ENCODE data around the gene MTO1. TPM values are rescaled to one million over a fixed set of nuclear protein-coding genes. Genes with fewer than 3 reads are reported as not detected.
A peak's percentile ranks its signal among the peaks of the same experiment; 100 is the strongest.

The MTO1 gene
- polyA plus RNA-seq, 3 donors, result 8.0 to 22.8 (median 14.4) TPM

- peaks cover 58% of the 10 kb centered on the region for H3K79me2 ChIP-seq (ENCODE audit: insufficient read depth, low read length)
- H3K9ac ChIP-seq (ENCODE audit: insufficient read depth, low read length, poor library complexity, severe bottlenecking), result peak overlapping the region; percentile 98
- peak overlapping the region; percentile 69 to 99 (median 98) for H3K4me3 ChIP-seq (replicated peaks in 1 of 3; ENCODE audit: low read depth in 2 of 3, low read length in 3 of 3)
- peaks cover 43% of the 10 kb centered on the region for H4K20me1 ChIP-seq (ENCODE audit: insufficient read depth, low read length)
- Mint-ChIP-seq H3K27ac (peak overlapping the region; percentile 96 to 100 (median 99)), H3K27me3 (ENCODE audit: low read depth in 3 of 3) (peaks cover 0 to 3% (median 3%) of the 10 kb centered on the region in 3 donors), H3K4me3 (peak overlapping the region; percentile 95 to 96), H3K36me3 (peaks cover 31 to 37% of the 10 kb centered on the region in 2 donors), H3K9me3 (peaks cover 0 to 2% (median 0%) of the 10 kb centered on the region in 7 donors), H3K4me1 (peaks cover 42% of the 10 kb centered on the region)
- H3K9me3 ChIP-seq (replicated peaks in 1 of 2; ENCODE audit: control insufficient read depth in 1 of 2, insufficient read depth in 1 of 2, low read length in 2 of 2), result no peaks in the 10 kb centered on the region
- intact Hi-C loops (cut with micrococcal nuclease), result loop anchor here (2.0 to 5.0 kb wide), 3 partner anchors 59 to 131 kb away; partner anchors contain the start of gene SLC17A5 (in 2 of the 2)
- peaks cover 44 to 57% of the 10 kb centered on the region in 2 donors for H3K4me1 ChIP-seq (ENCODE audit: control insufficient read depth in 1 of 2, insufficient read depth in 2 of 2, low read length in 2 of 2)
- peak overlapping the region; percentile 88 for H3K4me2 ChIP-seq (replicated peaks; ENCODE audit: extremely low read depth, low read length, poor library complexity, severe bottlenecking)
- 0% methylated on average over 25 of the region's 36 CpGs for WGBS (ENCODE audit: insufficient coverage)
- TF ChIP-seq, protein P1, sequence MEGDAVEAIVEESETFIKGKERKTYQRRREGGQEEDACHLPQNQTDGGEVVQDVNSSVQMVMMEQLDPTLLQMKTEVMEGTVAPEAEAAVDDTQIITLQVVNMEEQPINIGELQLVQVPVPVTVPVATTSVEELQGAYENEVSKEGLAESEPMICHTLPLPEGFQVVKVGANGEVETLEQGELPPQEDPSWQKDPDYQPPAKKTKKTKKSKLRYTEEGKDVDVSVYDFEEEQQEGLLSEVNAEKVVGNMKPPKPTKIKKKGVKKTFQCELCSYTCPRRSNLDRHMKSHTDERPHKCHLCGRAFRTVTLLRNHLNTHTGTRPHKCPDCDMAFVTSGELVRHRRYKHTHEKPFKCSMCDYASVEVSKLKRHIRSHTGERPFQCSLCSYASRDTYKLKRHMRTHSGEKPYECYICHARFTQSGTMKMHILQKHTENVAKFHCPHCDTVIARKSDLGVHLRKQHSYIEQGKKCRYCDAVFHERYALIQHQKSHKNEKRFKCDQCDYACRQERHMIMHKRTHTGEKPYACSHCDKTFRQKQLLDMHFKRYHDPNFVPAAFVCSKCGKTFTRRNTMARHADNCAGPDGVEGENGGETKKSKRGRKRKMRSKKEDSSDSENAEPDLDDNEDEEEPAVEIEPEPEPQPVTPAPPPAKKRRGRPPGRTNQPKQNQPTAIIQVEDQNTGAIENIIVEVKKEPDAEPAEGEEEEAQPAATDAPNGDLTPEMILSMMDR (IDR thresholded peaks at IDR 0.05), result no peak
- H3K27me3 ChIP-seq (ENCODE audit: control insufficient read depth in 2 of 2, insufficient read depth in 2 of 2, low read length in 2 of 2), result no peaks in the 10 kb centered on the region
- peaks cover 31 to 36% of the 10 kb centered on the region in 2 donors for H3K36me3 ChIP-seq (replicated peaks in 1 of 2; ENCODE audit: control insufficient read depth in 1 of 2, insufficient read depth in 2 of 2, low read length in 2 of 2)
- peak; percentile 51 to 75 (median 58) for DNase-seq
- peak overlapping the region; percentile 68 for H2AFZ ChIP-seq (ENCODE audit: insufficient read depth, low read depth, low read length, poor library complexity, severe bottlenecking)
- peak overlapping the region; percentile 99 to 100 for H3K27ac ChIP-seq (ENCODE audit: low read depth in 1 of 2, low read length in 2 of 2)
Measured at GRCh38 chr6:73521351-73521985, 59.9 kb downstream of the MTO1 start.

GRCh38 chr6:73523434-73524123 is 62.0 kb downstream of the MTO1 start:
- Histone ChIP-seq H2AFZ (ENCODE audit: insufficient read depth, low read depth, low read length, poor library complexity, severe bottlenecking) (peak overlapping the region; percentile 75), H3K9ac (ENCODE audit: insufficient read depth, low read length, poor library complexity, severe bottlenecking) (peak overlapping the region; percentile 98), H3K79me2 (ENCODE audit: insufficient read depth, low read length) (peaks cover 40% of the 10 kb centered on the region), H3K4me1 (ENCODE audit: control insufficient read depth in 1 of 2, insufficient read depth in 2 of 2, low read length in 2 of 2) (peaks cover 30 to 38% of the 10 kb centered on the region in 2 donors), H3K27me3 (ENCODE audit: control insufficient read depth in 2 of 2, insufficient read depth in 2 of 2, low read length in 2 of 2) (no peaks in the 10 kb centered on the region), H3K4me3 (replicated peaks in 1 of 3; ENCODE audit: low read depth in 2 of 3, low read length in 3 of 3) (peak overlapping the region; percentile 63 to 98 (median 82)), H3K27ac (ENCODE audit: low read depth in 1 of 2, low read length in 2 of 2) (peak overlapping the region; percentile 99 to 100), H3K9me3 (replicated peaks in 1 of 2; ENCODE audit: control insufficient read depth in 1 of 2, insufficient read depth in 1 of 2, low read length in 2 of 2) (no peaks in the 10 kb centered on the region), H4K20me1 (ENCODE audit: insufficient read depth, low read length) (peaks cover 23% of the 10 kb centered on the region), H3K4me2 (replicated peaks; ENCODE audit: extremely low read depth, low read length, poor library complexity, severe bottlenecking) (peak overlapping the region; percentile 88), H3K36me3 (replicated peaks in 1 of 2; ENCODE audit: control insufficient read depth in 1 of 2, insufficient read depth in 2 of 2, low read length in 2 of 2) (peaks cover 12 to 15% of the 10 kb centered on the region in 2 donors)
- H3K36me3 Mint-ChIP-seq, result peaks cover 15 to 16% of the 10 kb centered on the region in 2 donors
- peak; percentile 62 to 79 (median 77) for DNase-seq
- H3K4me1 Mint-ChIP-seq, result peaks cover 29% of the 10 kb centered on the region
- TF ChIP-seq, protein P1 (IDR thresholded peaks at IDR 0.05), result no peak
- H3K27ac Mint-ChIP-seq, result peak overlapping the region; percentile 88 to 100 (median 99)
- intact Hi-C loops (cut with micrococcal nuclease), result loop anchor here in 1 of 2 donors (5.0 kb wide), 1 partner anchor 129 kb away; the partner anchor contains the start of gene SLC17A5
- peak overlapping the region; percentile 88 to 95 for H3K4me3 Mint-ChIP-seq
- peaks cover 0 to 2% (median 0%) of the 10 kb centered on the region in 7 donors for H3K9me3 Mint-ChIP-seq
- WGBS (ENCODE audit: insufficient coverage), result under 1% methylated on average over 38 of the region's 50 CpGs
- H3K27me3 Mint-ChIP-seq (ENCODE audit: low read depth in 3 of 3), result peaks cover 0 to 4% (median 4%) of the 10 kb centered on the region in 3 donors
